HG03469 (cell line): ENCODE data around the gene ZBTB11.
"Not testable (repeated sequence)": the region's sequence is repeated elsewhere in the genome, so short reads cannot be mapped to it uniquely, and the experiment has no call there.

Experiments used
- ATAC-seq: cut with Tn5 transposase; IDR thresholded peaks from one replicate; pipeline ENCODE4 v1.9.1; 2021; ENCODE audit warnings: mild to moderate bottlenecking, moderate library complexity, moderate number of reproducible peaks; ENCODE audit not compliant: unreplicated experiment

Gene ZBTB11

GRCh38 chr3:101643861-101644613, 32.9 kb downstream of the ZBTB11 start:
- ATAC-seq, result no peak

- no peak for ATAC-seq
These were observed 33.7 kb downstream of the ZBTB11 start for GRCh38 chr3:101643009-101643844.

DNA sequence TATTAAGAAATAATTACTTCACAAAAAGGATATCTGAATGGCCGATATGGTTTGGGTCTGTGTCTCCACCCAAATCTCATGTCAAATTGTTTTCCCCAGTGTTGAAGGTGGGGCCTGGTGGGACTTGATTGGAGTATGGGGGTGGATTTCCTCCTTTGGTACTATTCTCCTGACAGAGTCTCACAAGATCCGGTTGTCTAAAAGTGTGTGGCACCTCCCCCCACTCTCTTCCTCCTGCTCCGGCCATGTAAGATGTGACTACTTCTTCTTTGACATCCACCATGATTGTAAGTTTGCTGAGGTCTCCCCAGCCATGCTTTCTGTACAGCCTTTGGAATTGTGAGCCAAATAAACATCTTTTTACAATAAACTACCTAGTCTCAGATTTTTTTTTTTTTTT, 34.5 kb downstream of the ZBTB11 start:
- no peak for ATAC-seq

DNA sequence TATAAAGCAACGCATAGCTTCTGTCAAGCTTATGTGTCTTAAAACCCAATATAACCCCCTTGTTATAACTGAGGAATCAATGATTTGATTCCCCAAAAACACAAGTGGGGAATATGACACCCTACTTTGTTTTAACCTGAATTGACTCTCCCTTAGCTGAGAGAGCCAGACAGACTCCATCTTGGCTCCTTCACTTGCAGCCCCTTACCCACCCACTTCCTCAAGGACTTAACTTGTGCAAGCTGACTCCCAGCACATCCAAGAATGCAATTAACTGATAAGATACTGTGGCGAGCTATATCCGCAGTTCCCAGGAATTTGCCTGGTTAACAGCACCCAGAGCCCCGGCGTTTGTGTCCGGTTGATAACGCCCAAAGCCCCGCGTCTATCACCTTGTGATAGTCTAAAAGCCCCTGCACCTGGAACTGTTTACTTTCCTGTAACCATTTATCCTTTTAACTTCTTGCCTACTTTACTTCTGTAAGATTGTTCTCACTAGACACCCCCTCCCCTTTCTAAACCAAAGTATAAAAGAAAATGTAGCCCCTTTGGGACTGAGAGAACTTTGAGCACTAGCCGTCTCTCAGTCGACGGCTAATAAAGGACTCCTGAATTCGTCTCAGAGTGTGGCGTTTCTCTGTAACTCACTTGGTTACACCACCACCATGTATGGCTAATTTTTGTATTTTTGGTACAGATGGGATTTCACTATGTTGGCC, 35.4 kb downstream of the ZBTB11 start:
- ATAC-seq, result not testable (repeated sequence)

GRCh38 chr3:101640256-101640655, 36.7 kb downstream of the ZBTB11 start:
- no peak for ATAC-seq

GRCh38 chr3:101639280-101639963, 37.5 kb downstream of the ZBTB11 start:
- no peak for ATAC-seq

- ATAC-seq, result no peak
These were observed 38.6 kb downstream of the ZBTB11 start for GRCh38 chr3:101638261-101638745.

DNA sequence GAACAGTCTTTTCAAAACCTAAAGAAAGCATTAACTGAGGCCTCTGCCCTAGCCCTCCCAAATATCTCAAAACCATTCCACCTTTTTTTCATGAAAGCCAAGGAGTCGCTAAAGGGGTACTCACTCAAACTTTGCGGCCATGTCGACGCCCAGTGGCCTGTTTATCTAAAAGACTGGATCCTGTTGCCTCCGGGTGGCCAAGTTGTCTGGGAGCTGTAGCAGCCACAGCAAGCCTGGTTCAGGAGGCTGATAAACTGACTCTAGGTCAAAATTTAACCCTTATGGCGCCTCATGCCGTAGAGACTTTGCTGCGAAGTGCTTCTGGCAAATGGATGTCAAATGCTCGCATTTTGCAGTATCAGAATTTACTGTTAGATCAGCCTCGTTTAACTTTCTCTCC, 39.5 kb downstream of the ZBTB11 start:
- ATAC-seq, result no peak

DNA sequence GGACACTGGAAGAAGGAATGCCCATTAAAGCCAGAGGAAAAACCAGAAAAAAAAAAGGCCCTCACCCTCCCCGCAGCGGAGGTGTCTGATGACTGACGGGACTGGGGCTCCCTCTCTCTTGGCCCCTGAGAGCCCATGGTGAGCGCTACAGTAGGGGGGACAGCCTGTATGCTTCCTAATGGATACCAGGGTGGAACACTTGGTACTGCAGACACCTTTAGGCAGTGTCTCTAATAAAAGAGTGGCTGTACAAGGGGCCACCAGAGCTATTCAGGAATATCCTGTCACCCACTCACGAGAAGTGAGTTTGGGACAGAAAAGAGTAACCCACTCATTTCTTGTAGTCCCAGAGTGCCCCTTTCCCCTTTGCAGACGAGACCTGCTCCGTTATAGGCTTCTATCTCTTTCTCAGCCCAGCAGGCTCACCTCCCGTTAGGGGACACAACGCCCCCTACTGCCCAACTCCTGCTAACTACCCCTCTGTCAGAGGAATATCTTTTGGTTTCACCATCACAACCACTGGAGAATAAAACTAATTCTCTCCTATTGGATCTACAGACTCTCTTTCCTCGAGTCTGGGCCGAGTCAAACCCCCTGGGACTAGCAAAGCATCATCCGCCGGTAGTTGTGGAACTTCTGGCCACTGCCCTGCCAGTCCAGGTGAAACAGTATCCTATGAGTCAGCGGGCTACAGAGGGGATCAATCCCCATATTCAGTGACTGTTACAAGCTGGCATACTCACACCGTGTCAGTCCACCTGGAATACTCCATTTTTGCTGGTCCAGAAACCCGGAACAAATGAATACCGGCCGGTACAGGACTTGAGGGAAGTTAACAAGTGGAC, 40.8 kb downstream of the ZBTB11 start:
- ATAC-seq, result peak; percentile 88

GRCh38 chr3:101635345-101635744, 41.6 kb downstream of the ZBTB11 start:
- no peak for ATAC-seq

GRCh38 chr3:101634591-101635196, 42.2 kb downstream of the ZBTB11 start:
- no peak for ATAC-seq

DNA sequence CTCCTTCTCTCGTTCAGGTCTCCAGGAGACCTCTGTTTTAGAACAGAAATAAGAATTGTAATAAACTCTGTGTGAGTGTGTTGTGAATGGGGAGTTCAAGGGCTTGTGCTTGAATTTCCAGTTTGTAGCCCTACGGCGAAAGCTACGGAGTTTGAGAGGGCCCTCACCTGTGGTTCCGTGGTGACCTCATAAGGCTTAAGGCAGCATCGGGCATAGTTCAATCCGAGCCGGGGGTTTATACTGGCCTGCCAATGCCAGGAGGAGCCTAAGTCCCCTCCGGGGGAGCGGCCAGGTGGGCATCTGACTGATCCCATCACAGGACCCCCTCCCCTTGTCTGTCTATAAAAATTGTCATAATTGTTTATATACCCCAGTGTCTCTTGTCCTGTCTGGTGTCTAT, 43.7 kb downstream of the ZBTB11 start:
- ATAC-seq, result no peak

DNA sequence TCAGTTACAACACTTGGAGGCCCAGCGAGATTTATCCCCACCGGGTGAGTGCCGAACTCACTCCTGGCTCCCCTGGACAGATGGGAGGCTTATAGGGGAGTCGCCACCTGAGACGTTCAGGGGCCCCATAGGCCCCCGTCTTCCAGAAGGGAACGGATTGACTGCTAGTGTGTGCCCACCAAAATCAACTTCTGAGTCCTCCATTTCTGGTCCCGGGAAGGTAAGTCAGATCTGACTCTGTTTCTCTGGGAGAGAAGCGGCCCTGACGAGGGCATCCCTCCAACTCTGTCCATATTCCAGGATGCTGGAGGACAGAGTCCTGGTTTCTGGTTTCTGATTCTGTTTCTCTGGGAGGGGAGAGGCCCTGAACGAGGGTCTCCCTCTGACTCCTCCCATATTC, 44.3 kb downstream of the ZBTB11 start:
- no peak for ATAC-seq

DNA sequence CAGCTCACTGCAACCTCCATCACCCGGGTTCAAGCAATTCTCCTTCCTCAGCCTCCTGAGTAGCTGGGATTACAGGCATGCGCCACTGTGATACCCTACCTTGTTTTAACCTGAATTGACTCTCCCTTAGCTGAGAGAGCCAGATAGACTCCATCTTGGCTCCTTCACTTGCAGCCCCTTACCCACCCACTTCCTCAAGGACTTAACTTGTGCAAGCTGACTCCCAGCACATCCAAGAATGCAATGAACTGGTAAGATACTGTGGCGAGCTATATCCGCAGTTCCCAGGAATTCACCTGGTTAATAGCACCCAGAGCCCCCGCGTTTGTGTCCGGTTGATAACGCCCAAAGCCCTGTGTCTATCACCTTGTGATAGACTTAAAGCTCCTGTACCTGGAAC, 45.0 kb downstream of the ZBTB11 start:
- ATAC-seq, result not testable (repeated sequence)

DNA sequence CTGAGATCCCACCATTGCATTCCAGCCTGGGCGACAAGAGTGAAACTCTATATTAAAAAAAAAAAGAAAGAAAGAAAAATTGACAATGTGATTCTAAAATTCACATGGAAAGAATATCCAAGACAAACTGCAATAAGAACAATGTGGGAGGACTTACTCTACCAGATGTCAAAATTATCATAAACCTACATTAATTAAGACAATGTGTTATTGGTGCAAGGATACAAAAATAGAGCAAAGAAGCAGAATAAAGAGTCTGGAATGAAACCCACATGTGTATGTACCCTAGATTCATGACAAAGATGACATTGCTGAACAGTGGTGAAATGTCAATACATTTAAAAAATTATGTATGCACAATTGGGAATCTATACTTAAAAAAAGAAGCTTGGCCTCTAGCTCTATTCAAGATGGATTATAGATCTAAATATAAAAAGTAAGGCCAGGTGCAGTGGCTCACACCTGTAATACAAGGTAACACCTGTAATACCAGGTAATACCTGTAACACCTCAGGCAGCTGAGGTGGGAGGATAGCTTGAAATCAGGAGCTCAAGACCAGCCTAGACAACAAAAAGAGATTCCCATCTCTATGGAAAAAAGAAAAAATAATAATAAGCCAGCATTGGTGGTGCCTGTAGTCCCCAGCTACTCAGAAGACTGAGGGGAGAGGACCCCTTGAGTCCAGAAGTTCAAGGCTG, 45.7 kb downstream of the ZBTB11 start:
- ATAC-seq, result no peak

GRCh38 chr3:101629219-101629618, 47.7 kb downstream of the ZBTB11 start:
- ATAC-seq, result no peak

DNA sequence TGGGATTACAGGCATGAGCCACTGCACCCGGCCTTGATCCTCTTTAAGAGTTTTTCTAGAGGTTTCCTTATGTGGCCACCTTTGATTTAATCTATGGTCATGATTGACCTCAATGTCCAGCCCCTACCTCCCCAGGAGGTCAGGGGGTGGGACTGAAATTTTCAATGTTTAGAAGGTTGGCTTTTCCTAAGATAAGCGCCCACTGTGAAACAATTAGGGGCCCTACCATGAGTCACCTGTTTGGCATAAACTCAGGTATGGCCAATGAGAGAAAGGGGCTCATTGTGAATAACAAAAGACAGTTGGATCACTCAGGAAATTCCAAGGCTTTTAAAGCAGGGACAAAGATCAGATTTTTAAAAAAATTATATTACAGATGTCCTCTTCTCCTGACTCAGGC, 51.1 kb downstream of the ZBTB11 start:
- ATAC-seq, result no peak

- no peak for ATAC-seq
These were observed 52.1 kb downstream of the ZBTB11 start for GRCh38 chr3:101624857-101625256.

DNA sequence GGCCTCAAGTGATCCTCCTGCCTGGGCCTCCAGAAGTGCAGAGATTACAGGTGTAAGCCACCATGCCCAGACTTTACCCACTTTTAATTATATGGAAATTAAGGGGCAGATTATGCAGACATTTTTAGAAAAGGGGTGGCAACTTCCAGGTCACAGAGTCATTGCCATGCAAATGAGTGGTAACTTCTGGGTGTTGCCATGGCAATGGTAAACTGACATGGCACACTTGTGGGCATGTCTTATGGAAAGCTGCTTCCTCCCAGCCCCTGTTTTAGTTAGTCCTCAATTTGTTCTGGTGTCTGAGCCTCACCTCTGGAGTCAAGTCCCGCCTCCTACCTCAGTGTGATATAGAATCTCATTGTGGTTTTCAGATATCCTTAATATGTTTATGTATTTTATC, 53.3 kb downstream of the ZBTB11 start:
- no peak for ATAC-seq
